Gastrocnemius medialis (tissue), 4 donors: ENCODE data around the gene RPL10A. TPM values are rescaled to one million over a fixed set of nuclear protein-coding genes. Genes with fewer than 3 reads are reported as not detected.

Source experiments
- ATAC-seq, 2 donors: fragments of 150-250 bp; one replicate each; pipeline ENCODE4 v1.9.1; 2016
- DNase-seq, 2 donors: peaks; one replicate each; pipeline ENCODE4 v3.0.0-alpha.2; 2019
- H3K27ac ChIP-seq, 4 donors: fragments of 200-600 bp; sonication (generic); 1 replicate in 1 of 4; 2 replicates in 3 of 4; pipeline ENCODE4 v1.5.1; 2016 to 2018; ENCODE audit warnings: mild to moderate bottlenecking in 2 of 4, moderate library complexity in 1 of 4
- H3K27me3 ChIP-seq, 3 donors: fragments of 200-600 bp; sonication (generic) in 2 of 3; 1 replicate in 1 of 3; 2 replicates in 2 of 3; pipeline versions ENCODE4 v1.5.1 to v1.6.0; 2016 to 2019; ENCODE audit warnings: mild to moderate bottlenecking in 1 of 3, moderate library complexity in 1 of 3
- H3K36me3 ChIP-seq, 2 donors: fragments of 200-600 bp; sonication (generic) in 1 of 2; one replicate each; pipeline ENCODE4 v1.5.1; 2017 to 2018
- H3K4me1 ChIP-seq, 2 donors: fragments of 200-600 bp; sonication (generic) in 1 of 2; one replicate each; pipeline ENCODE4 v1.5.1; 2016 to 2017; ENCODE audit warnings: mild to moderate bottlenecking in 2 of 2
- H3K4me3 ChIP-seq, 4 donors: fragments of 200-600 bp; sonication (generic) in 3 of 4; 1 replicate in 1 of 4; 2 replicates in 3 of 4; pipeline ENCODE4 v1.5.1; 2016 to 2019; ENCODE audit warnings: mild to moderate bottlenecking in 2 of 4
- H3K9me3 ChIP-seq, 3 donors: fragments of 200-600 bp; sonication (generic) in 2 of 3; 1 replicate in 1 of 3; 2 replicates in 2 of 3; pipeline ENCODE4 v1.5.1; 2016 to 2019
- POLR2A ChIP-seq, 2 donors: fragments of 450-650 bp; IDR thresholded peaks; one replicate each; pipeline ENCODE4 v1.6.1; 2017; ENCODE audit warnings: antibody characterized with exemption in 2 of 2, mild to moderate bottlenecking in 2 of 2, moderate library complexity in 2 of 2
- in situ Hi-C, 4 donors: fragments of 200-750 bp; cut with MboI; loops; one replicate each; pipeline versions ENCODE4 v1.15.0 to v1.8.0; 2017; ENCODE audit warnings: low sequenced_read_pairs in 4 of 4
- intact Hi-C: fragments of 100-400 bp; cut with DNase I; formaldehyde crosslinking; loops from one replicate; pipeline ENCODE4 v1.15.1; 2023; ENCODE audit warnings: low total_unique reads
- total RNA-seq, 4 donors: library from RNA; depleted of rRNA; stranded (reverse); fragments of >200 nt; gene quantifications; one replicate each; pipeline versions ENCODE4 v1.1.0 to v1.2.3, GENCODE V29; 2016
- TF ChIP-seq, protein P1 (sequence below), 5 experiments: fragments of 450-650 bp in 3 of 5; fragments of 200-600 bp in 2 of 5; sonication (generic) in 2 of 5; IDR thresholded peaks in 4 of 5; conservative IDR thresholded peaks in 1 of 5; 1 replicate in 4 of 5; 2 replicates in 1 of 5; pipeline ENCODE4 v1.5.1; 2016 to 2019; ENCODE audit warnings: antibody characterized with exemption in 5 of 5, mild to moderate bottlenecking in 3 of 5, moderate library complexity in 3 of 5

RPL10A gene
- total RNA-seq, 4 donors from 2014 or later, result 772 to 1,014 (median 808) TPM

- Histone ChIP-seq H3K27ac (peak overlapping the region in 1 of 4 donors; percentile 78), H3K9me3 (no peaks in the 10 kb centered on the region), H3K27me3 (no peaks in the 10 kb centered on the region), H3K4me3 (no peak overlapping the region), H3K36me3 (no peaks in the 10 kb centered on the region), H3K4me1 (peaks cover 42 to 66% of the 10 kb centered on the region in 2 donors)
- TF ChIP-seq, protein P1, sequence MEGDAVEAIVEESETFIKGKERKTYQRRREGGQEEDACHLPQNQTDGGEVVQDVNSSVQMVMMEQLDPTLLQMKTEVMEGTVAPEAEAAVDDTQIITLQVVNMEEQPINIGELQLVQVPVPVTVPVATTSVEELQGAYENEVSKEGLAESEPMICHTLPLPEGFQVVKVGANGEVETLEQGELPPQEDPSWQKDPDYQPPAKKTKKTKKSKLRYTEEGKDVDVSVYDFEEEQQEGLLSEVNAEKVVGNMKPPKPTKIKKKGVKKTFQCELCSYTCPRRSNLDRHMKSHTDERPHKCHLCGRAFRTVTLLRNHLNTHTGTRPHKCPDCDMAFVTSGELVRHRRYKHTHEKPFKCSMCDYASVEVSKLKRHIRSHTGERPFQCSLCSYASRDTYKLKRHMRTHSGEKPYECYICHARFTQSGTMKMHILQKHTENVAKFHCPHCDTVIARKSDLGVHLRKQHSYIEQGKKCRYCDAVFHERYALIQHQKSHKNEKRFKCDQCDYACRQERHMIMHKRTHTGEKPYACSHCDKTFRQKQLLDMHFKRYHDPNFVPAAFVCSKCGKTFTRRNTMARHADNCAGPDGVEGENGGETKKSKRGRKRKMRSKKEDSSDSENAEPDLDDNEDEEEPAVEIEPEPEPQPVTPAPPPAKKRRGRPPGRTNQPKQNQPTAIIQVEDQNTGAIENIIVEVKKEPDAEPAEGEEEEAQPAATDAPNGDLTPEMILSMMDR (IDR thresholded peaks at IDR 0.05 in 4 of 5, conservative IDR thresholded peaks at IDR 0.05 in 1 of 5), result no peak
- no peak for TF ChIP-seq POLR2A (IDR thresholded peaks at IDR 0.05)
- DNase-seq (no peak), ATAC-seq (no peak)
- intact Hi-C loops, result no loop called here
- in situ Hi-C loops, result no loop called here
Measured at GRCh38 chr6:35493307-35493983, 25.2 kb downstream of the RPL10A start.

GRCh38 chr6:35494161-35494563, 26.0 kb downstream of the RPL10A start:
- in situ Hi-C loops (no loop called here), intact Hi-C loops (no loop called here)
- no peak for DNase-seq
- peaks cover 46 to 67% of the 10 kb centered on the region in 2 donors for H3K4me1 ChIP-seq
- H3K27me3 ChIP-seq, result no peaks in the 10 kb centered on the region
- no peak overlapping the region for H3K4me3 ChIP-seq
- no peaks in the 10 kb centered on the region for H3K36me3 ChIP-seq
- H3K9me3 ChIP-seq, result no peaks in the 10 kb centered on the region
- peak overlapping the region in 3 of 4 donors; percentile 41 to 97 (median 93) for H3K27ac ChIP-seq
- ATAC-seq, result no peak
- no peak for TF ChIP-seq POLR2A (IDR thresholded peaks at IDR 0.05)
- TF ChIP-seq, protein P1 (IDR thresholded peaks at IDR 0.05 in 4 of 5, conservative IDR thresholded peaks at IDR 0.05 in 1 of 5), result no peak

DNA sequence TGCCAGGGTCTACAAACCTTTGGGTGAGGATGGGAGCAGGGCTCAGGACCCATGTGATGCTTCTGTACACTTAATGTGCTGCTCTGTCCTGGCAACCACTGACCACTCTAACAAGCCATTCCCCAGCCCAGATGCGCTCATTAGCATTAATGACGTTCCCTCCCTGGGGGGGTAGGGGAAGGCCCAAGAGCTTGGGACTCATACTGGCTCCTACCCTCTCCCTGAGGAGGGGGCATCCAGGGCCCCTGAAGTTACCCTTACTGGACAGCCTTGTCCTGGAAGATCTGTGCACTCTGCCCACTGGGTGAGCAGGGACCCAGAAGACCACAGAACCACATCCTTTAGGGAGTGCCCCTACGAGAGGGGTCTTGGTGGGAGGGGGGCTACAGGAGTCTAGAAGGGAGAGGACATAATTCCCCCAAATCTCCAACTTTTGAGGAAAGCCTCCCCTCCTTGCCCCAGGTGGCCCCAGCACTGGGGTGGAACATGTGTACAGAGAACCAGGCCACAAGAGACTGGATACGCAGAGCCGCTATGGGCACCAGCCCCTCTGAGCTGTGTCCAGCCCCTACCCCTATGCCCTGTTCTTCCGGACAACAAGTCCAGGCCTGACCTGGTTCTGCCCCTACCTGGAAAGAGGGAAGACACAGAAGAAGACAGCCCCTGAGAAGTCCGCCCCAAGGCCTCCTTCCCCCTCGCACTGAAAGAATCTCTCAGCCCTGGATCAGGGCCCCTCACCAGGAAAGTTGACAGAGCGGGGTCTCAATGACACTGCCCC, 27.2 kb downstream of the RPL10A start:
- peaks cover 41 to 64% of the 10 kb centered on the region in 2 donors for H3K4me1 ChIP-seq
- ATAC-seq (no peak), DNase-seq (no peak)
- no peaks in the 10 kb centered on the region for H3K9me3 ChIP-seq
- no peaks in the 10 kb centered on the region for H3K36me3 ChIP-seq
- H3K27ac ChIP-seq, result peak overlapping the region; percentile 93 to 99 (median 96)
- TF ChIP-seq, protein P1 (IDR thresholded peaks at IDR 0.05 in 4 of 5, conservative IDR thresholded peaks at IDR 0.05 in 1 of 5), result no peak
- no peak for TF ChIP-seq POLR2A (IDR thresholded peaks at IDR 0.05)
- in situ Hi-C loops, result no loop called here
- peak overlapping the region; percentile 81 to 98 (median 92) for H3K4me3 ChIP-seq
- intact Hi-C loops, result no loop called here
- H3K27me3 ChIP-seq, result no peaks in the 10 kb centered on the region

DNA sequence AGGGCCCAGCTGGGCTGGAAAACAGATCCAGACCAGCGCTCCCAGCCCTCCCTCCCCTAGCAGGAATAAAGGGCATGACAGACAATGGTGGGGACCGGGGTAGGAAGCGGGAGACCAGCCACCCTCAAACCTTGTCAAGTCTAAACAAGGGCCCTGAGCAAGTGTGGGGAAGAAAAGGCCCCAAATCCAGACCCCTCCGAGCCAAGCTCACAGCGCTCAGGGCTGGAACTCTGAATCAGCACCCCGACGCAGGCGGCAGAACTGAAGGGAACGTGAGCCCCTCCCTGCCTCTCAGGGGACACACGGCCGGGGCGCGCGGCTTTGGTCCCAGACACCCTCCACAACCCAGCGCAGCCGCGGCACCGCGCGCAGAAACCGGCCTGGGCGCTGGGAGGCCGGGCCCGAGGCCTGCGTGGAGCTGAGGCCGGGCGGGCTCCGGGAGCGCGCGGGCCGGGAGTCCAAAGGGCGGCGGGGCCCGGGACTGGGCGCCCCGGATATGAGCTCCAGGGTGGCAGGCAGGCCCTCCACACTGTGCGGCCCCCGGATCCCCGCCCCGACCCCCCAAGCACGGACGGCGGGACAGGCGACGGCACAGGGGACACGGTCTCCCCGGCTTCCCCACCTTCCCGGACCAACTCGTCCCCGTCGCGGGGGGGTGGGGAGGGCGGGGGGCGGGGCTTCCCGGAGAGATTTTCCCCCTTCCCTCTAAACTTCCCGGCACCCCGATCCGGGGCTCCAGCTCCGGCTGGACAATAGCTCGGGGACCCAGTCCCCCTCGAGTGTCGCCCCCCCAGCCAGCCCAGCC, 28.0 kb downstream of the RPL10A start:
- in situ Hi-C loops, result no loop called here
- DNase-seq (no peak), ATAC-seq (peak; percentile 53 to 67)
- Histone ChIP-seq H3K4me1 (peaks cover 40 to 64% of the 10 kb centered on the region in 2 donors), H3K4me3 (peak overlapping the region; percentile 81 to 98 (median 92)), H3K27me3 (no peaks in the 10 kb centered on the region), H3K9me3 (no peaks in the 10 kb centered on the region), H3K27ac (peak overlapping the region; percentile 93 to 99 (median 96)), H3K36me3 (no peaks in the 10 kb centered on the region)
- TF ChIP-seq POLR2A (IDR thresholded peaks at IDR 0.05), result peak; percentile 19 to 34
- TF ChIP-seq, protein P1 (IDR thresholded peaks at IDR 0.05 in 4 of 5, conservative IDR thresholded peaks at IDR 0.05 in 1 of 5), result no peak
- intact Hi-C loops, result no loop called here
